ENCODE measurements around the gene TMTC1.

Gene TMTC1

GRCh38 chr12:29733501-29733900, 50.2 kb downstream of the TMTC1 start:
- peak overlapping the region; percentile 68 for H3K27ac ChIP-seq (ENCODE audit: low read depth, low read length)
- H3K4me3 ChIP-seq (ENCODE audit: low read length): no peak overlapping the region
- H3K9ac ChIP-seq (ENCODE audit: low read length): no peak overlapping the region
- no peaks in the 10 kb centered on the region for H3K36me3 ChIP-seq (ENCODE audit: control insufficient read depth, insufficient read depth, low read length)
- no peaks in the 10 kb centered on the region for H3K27me3 ChIP-seq (ENCODE audit: control insufficient read depth, insufficient read depth, low read length)
- H3K4me1 ChIP-seq (ENCODE audit: control insufficient read depth, insufficient read depth, low read length): peaks cover 28% of the 10 kb centered on the region

GRCh38 chr12:29733060-29733459, 50.7 kb downstream of the TMTC1 start:
- Histone ChIP-seq H3K27ac (ENCODE audit: low read depth, low read length) (peak overlapping the region; percentile 68), H3K27me3 (ENCODE audit: control insufficient read depth, insufficient read depth, low read length) (no peaks in the 10 kb centered on the region), H3K9ac (ENCODE audit: low read length) (no peak overlapping the region), H3K4me1 (ENCODE audit: control insufficient read depth, insufficient read depth, low read length) (peaks cover 28% of the 10 kb centered on the region), H3K4me3 (ENCODE audit: low read length) (no peak overlapping the region), H3K36me3 (ENCODE audit: control insufficient read depth, insufficient read depth, low read length) (no peaks in the 10 kb centered on the region)

GRCh38 chr12:29732593-29732992, 51.1 kb downstream of the TMTC1 start:
- no peaks in the 10 kb centered on the region for H3K27me3 ChIP-seq (ENCODE audit: control insufficient read depth, insufficient read depth, low read length)
- no peak overlapping the region for H3K4me3 ChIP-seq (ENCODE audit: low read length)
- H3K4me1 ChIP-seq (ENCODE audit: control insufficient read depth, insufficient read depth, low read length): peaks cover 28% of the 10 kb centered on the region
- no peak overlapping the region for H3K9ac ChIP-seq (ENCODE audit: low read length)
- peak overlapping the region; percentile 15 for H3K27ac ChIP-seq (ENCODE audit: low read depth, low read length)
- H3K36me3 ChIP-seq (ENCODE audit: control insufficient read depth, insufficient read depth, low read length): no peaks in the 10 kb centered on the region

- H3K36me3 ChIP-seq (ENCODE audit: control insufficient read depth, insufficient read depth, low read length): no peaks in the 10 kb centered on the region
- peaks cover 28% of the 10 kb centered on the region for H3K4me1 ChIP-seq (ENCODE audit: control insufficient read depth, insufficient read depth, low read length)
- H3K27ac ChIP-seq (ENCODE audit: low read depth, low read length): peak overlapping the region; percentile 15
- no peaks in the 10 kb centered on the region for H3K27me3 ChIP-seq (ENCODE audit: control insufficient read depth, insufficient read depth, low read length)
- H3K4me3 ChIP-seq (ENCODE audit: low read length): no peak overlapping the region
- H3K9ac ChIP-seq (ENCODE audit: low read length): no peak overlapping the region
Measured at GRCh38 chr12:29732191-29732590, 51.6 kb downstream of the TMTC1 start.

- H3K4me3 ChIP-seq (ENCODE audit: low read length): no peak overlapping the region
- H3K36me3 ChIP-seq (ENCODE audit: control insufficient read depth, insufficient read depth, low read length): no peaks in the 10 kb centered on the region
- H3K27ac ChIP-seq (ENCODE audit: low read depth, low read length): peak overlapping the region; percentile 3
- no peak overlapping the region for H3K9ac ChIP-seq (ENCODE audit: low read length)
- peaks cover 28% of the 10 kb centered on the region for H3K4me1 ChIP-seq (ENCODE audit: control insufficient read depth, insufficient read depth, low read length)
- no peaks in the 10 kb centered on the region for H3K27me3 ChIP-seq (ENCODE audit: control insufficient read depth, insufficient read depth, low read length)
Measured at GRCh38 chr12:29731591-29731990, 52.2 kb downstream of the TMTC1 start.

GRCh38 chr12:29730481-29730880, 53.3 kb downstream of the TMTC1 start:
- no peaks in the 10 kb centered on the region for H3K27me3 ChIP-seq (ENCODE audit: control insufficient read depth, insufficient read depth, low read length)
- H3K27ac ChIP-seq (ENCODE audit: low read depth, low read length): no peak overlapping the region
- H3K9ac ChIP-seq (ENCODE audit: low read length): no peak overlapping the region
- H3K4me3 ChIP-seq (ENCODE audit: low read length): no peak overlapping the region
- no peaks in the 10 kb centered on the region for H3K36me3 ChIP-seq (ENCODE audit: control insufficient read depth, insufficient read depth, low read length)
- H3K4me1 ChIP-seq (ENCODE audit: control insufficient read depth, insufficient read depth, low read length): peaks cover 32% of the 10 kb centered on the region

GRCh38 chr12:29728030-29728429, 55.7 kb downstream of the TMTC1 start:
- H3K27ac ChIP-seq (ENCODE audit: low read depth, low read length): no peak overlapping the region
- H3K27me3 ChIP-seq (ENCODE audit: control insufficient read depth, insufficient read depth, low read length): no peaks in the 10 kb centered on the region
- H3K36me3 ChIP-seq (ENCODE audit: control insufficient read depth, insufficient read depth, low read length): no peaks in the 10 kb centered on the region
- H3K4me3 ChIP-seq (ENCODE audit: low read length): no peak overlapping the region
- H3K4me1 ChIP-seq (ENCODE audit: control insufficient read depth, insufficient read depth, low read length): peaks cover 18% of the 10 kb centered on the region
- H3K9ac ChIP-seq (ENCODE audit: low read length): no peak overlapping the region

GRCh38 chr12:29726741-29727348, 56.9 kb downstream of the TMTC1 start:
- Histone ChIP-seq H3K9ac (ENCODE audit: low read length) (no peak overlapping the region), H3K4me1 (ENCODE audit: control insufficient read depth, insufficient read depth, low read length) (peaks cover 13% of the 10 kb centered on the region), H3K27me3 (ENCODE audit: control insufficient read depth, insufficient read depth, low read length) (no peaks in the 10 kb centered on the region), H3K36me3 (ENCODE audit: control insufficient read depth, insufficient read depth, low read length) (no peaks in the 10 kb centered on the region), H3K4me3 (ENCODE audit: low read length) (no peak overlapping the region), H3K27ac (ENCODE audit: low read depth, low read length) (peak overlapping the region; percentile 75)

- no peaks in the 10 kb centered on the region for H3K36me3 ChIP-seq (ENCODE audit: control insufficient read depth, insufficient read depth, low read length)
- H3K9ac ChIP-seq (ENCODE audit: low read length): no peak overlapping the region
- H3K4me1 ChIP-seq (ENCODE audit: control insufficient read depth, insufficient read depth, low read length): peaks cover 13% of the 10 kb centered on the region
- peak overlapping the region; percentile 75 for H3K27ac ChIP-seq (ENCODE audit: low read depth, low read length)
- no peak overlapping the region for H3K4me3 ChIP-seq (ENCODE audit: low read length)
- H3K27me3 ChIP-seq (ENCODE audit: control insufficient read depth, insufficient read depth, low read length): no peaks in the 10 kb centered on the region
Measured at GRCh38 chr12:29726321-29726692, 57.4 kb downstream of the TMTC1 start.

GRCh38 chr12:29725587-29726320, 58.0 kb downstream of the TMTC1 start:
- Histone ChIP-seq H3K4me3 (ENCODE audit: low read length) (no peak overlapping the region), H3K9ac (ENCODE audit: low read length) (no peak overlapping the region), H3K4me1 (ENCODE audit: control insufficient read depth, insufficient read depth, low read length) (peaks cover 13% of the 10 kb centered on the region), H3K27me3 (ENCODE audit: control insufficient read depth, insufficient read depth, low read length) (no peaks in the 10 kb centered on the region), H3K36me3 (ENCODE audit: control insufficient read depth, insufficient read depth, low read length) (no peaks in the 10 kb centered on the region), H3K27ac (ENCODE audit: low read depth, low read length) (peak overlapping the region; percentile 75)

GRCh38 chr12:29722164-29722563, 61.6 kb downstream of the TMTC1 start:
- peaks cover 11% of the 10 kb centered on the region for H3K4me1 ChIP-seq (ENCODE audit: control insufficient read depth, insufficient read depth, low read length)
- H3K27me3 ChIP-seq (ENCODE audit: control insufficient read depth, insufficient read depth, low read length): no peaks in the 10 kb centered on the region
- H3K9ac ChIP-seq (ENCODE audit: low read length): no peak overlapping the region
- H3K4me3 ChIP-seq (ENCODE audit: low read length): no peak overlapping the region
- H3K27ac ChIP-seq (ENCODE audit: low read depth, low read length): peak overlapping the region; percentile 20
- no peaks in the 10 kb centered on the region for H3K36me3 ChIP-seq (ENCODE audit: control insufficient read depth, insufficient read depth, low read length)

- Histone ChIP-seq H3K9ac (ENCODE audit: low read length) (no peak overlapping the region), H3K36me3 (ENCODE audit: control insufficient read depth, insufficient read depth, low read length) (no peaks in the 10 kb centered on the region), H3K27me3 (ENCODE audit: control insufficient read depth, insufficient read depth, low read length) (no peaks in the 10 kb centered on the region), H3K4me1 (ENCODE audit: control insufficient read depth, insufficient read depth, low read length) (no peaks in the 10 kb centered on the region), H3K4me3 (ENCODE audit: low read length) (no peak overlapping the region), H3K27ac (ENCODE audit: low read depth, low read length) (no peak overlapping the region)
Measured at GRCh38 chr12:29719381-29719780, 64.4 kb downstream of the TMTC1 start.

GRCh38 chr12:29717540-29718100, 66.1 kb downstream of the TMTC1 start:
- Histone ChIP-seq H3K9ac (ENCODE audit: low read length) (no peak overlapping the region), H3K27ac (ENCODE audit: low read depth, low read length) (no peak overlapping the region), H3K27me3 (ENCODE audit: control insufficient read depth, insufficient read depth, low read length) (no peaks in the 10 kb centered on the region), H3K4me3 (ENCODE audit: low read length) (no peak overlapping the region), H3K36me3 (ENCODE audit: control insufficient read depth, insufficient read depth, low read length) (no peaks in the 10 kb centered on the region), H3K4me1 (ENCODE audit: control insufficient read depth, insufficient read depth, low read length) (no peaks in the 10 kb centered on the region)
